GM12878 (cell line): ENCODE data around the gene IL22.

ENCODE experiments used
- CBX5 ChIP-seq: sonication (generic); IDR thresholded peaks from 2 replicates; pipeline ENCODE4 v1.6.1; 2016; ENCODE audit warnings: low read depth, moderate library complexity, mild to moderate bottlenecking, inconsistent platforms
- CREM ChIP-seq: IDR thresholded peaks from 2 replicates; pipeline ENCODE4 v1.6.1; 2014; ENCODE audit warnings: antibody characterized with exemption, low read depth
- EP300 ChIP-seq, 2 experiments: fragments of 150-350 bp in 1 of 2; IDR thresholded peaks; 2 replicates each; pipeline ENCODE4 v1.6.1; 2011 to 2012; ENCODE audit warnings: low read depth in 2 of 2, low read length in 2 of 2, borderline replicate concordance in 1 of 2, improper control_type of control experiment in 1 of 2, inconsistent platforms in 1 of 2; ENCODE audit not compliant: control insufficient read depth in 1 of 2
- FOS ChIP-seq: IDR thresholded peaks from 3 replicates; pipeline ENCODE4 v1.6.1; 2011; ENCODE audit warnings: borderline replicate concordance; ENCODE audit not compliant: insufficient read length; ENCODE audit errors: extremely low read depth
- POLR2AphosphoS5 ChIP-seq: IDR thresholded peaks from 2 replicates; pipeline ENCODE4 v1.6.1; 2011; ENCODE audit warnings: mild to moderate bottlenecking, low read length, inconsistent platforms
- RCOR1 ChIP-seq: conservative IDR thresholded peaks from 2 replicates; pipeline ENCODE4 v1.6.1; 2012; ENCODE audit warnings: low read depth, low read length, improper control_type of control experiment
- SMC3 ChIP-seq: IDR thresholded peaks from 2 replicates; pipeline ENCODE4 v1.6.1; 2011; ENCODE audit warnings: low read length, improper control_type of control experiment, borderline replicate concordance
- ZNF274 ChIP-seq: IDR thresholded peaks from one replicate; pipeline ENCODE4 v1.8.0; 2011; ENCODE audit not compliant: insufficient read length, insufficient read depth
- TF ChIP-seq, protein P1 (sequence below): IDR thresholded peaks from 2 replicates; pipeline ENCODE4 v1.6.1; 2012; ENCODE audit warnings: low read depth, low read length, improper control_type of control experiment
- TF ChIP-seq, protein P2 (sequence below): IDR thresholded peaks from 2 replicates; pipeline ENCODE4 v1.6.1; 2012; ENCODE audit warnings: low read depth, low read length, improper control_type of control experiment
- TF ChIP-seq, protein P3 (sequence below), 3 experiments: IDR thresholded peaks in 2 of 3; conservative IDR thresholded peaks in 1 of 3; 2 replicates each; pipeline ENCODE4 v1.5.1; 2011; ENCODE audit warnings: low read depth in 3 of 3, low read length in 3 of 3, mild to moderate bottlenecking in 3 of 3, control low read depth in 2 of 3, moderate library complexity in 2 of 3, inconsistent platforms in 1 of 3, mixed read lengths in 1 of 3; ENCODE audit not compliant: control insufficient read depth in 2 of 3, insufficient read depth in 1 of 3; ENCODE audit errors: extremely low read depth in 1 of 3

DNA sequence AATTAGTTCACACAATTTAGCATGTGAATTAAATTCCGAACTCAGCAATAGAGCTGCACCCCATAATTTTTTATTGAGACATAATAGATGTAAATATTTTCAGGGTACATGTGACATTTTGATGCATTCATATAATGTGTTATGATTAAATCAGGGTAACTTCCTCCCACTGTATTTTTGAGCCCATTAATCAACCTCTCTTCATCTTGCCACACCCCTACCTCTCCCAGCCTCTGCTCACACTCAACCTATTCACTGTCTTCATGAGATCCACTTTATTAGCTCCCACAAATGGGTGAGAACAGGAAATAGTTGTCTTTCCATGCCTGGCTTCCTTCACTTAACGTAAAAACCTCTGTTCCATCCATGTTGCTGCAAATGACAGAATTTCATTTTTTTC, 42.5 kb downstream of the IL22 start:
- TF ChIP-seq RCOR1 (no peak), SMC3 (no peak), CBX5 (no peak), CREM (no peak), ZNF274 (no peak), POLR2AphosphoS5 (no peak), EP300 (IDR thresholded peaks at IDR 0.05; ENCODE audit: borderline replicate concordance in 1 of 2, control insufficient read depth in 1 of 2, low read depth in 2 of 2, low read length in 2 of 2) (no peak), FOS (no peak)
- TF ChIP-seq, protein P1, sequence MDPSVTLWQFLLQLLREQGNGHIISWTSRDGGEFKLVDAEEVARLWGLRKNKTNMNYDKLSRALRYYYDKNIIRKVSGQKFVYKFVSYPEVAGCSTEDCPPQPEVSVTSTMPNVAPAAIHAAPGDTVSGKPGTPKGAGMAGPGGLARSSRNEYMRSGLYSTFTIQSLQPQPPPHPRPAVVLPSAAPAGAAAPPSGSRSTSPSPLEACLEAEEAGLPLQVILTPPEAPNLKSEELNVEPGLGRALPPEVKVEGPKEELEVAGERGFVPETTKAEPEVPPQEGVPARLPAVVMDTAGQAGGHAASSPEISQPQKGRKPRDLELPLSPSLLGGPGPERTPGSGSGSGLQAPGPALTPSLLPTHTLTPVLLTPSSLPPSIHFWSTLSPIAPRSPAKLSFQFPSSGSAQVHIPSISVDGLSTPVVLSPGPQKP: no peak
- TF ChIP-seq, protein P2, sequence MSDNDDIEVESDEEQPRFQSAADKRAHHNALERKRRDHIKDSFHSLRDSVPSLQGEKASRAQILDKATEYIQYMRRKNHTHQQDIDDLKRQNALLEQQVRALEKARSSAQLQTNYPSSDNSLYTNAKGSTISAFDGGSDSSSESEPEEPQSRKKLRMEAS: no peak
- TF ChIP-seq, protein P3, sequence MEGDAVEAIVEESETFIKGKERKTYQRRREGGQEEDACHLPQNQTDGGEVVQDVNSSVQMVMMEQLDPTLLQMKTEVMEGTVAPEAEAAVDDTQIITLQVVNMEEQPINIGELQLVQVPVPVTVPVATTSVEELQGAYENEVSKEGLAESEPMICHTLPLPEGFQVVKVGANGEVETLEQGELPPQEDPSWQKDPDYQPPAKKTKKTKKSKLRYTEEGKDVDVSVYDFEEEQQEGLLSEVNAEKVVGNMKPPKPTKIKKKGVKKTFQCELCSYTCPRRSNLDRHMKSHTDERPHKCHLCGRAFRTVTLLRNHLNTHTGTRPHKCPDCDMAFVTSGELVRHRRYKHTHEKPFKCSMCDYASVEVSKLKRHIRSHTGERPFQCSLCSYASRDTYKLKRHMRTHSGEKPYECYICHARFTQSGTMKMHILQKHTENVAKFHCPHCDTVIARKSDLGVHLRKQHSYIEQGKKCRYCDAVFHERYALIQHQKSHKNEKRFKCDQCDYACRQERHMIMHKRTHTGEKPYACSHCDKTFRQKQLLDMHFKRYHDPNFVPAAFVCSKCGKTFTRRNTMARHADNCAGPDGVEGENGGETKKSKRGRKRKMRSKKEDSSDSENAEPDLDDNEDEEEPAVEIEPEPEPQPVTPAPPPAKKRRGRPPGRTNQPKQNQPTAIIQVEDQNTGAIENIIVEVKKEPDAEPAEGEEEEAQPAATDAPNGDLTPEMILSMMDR (IDR thresholded peaks at IDR 0.05 in 2 of 3, conservative IDR thresholded peaks at IDR 0.05 in 1 of 3; ENCODE audit: control insufficient read depth in 2 of 3, extremely low read depth in 1 of 3, insufficient read depth in 1 of 3, low read depth in 3 of 3, low read length in 3 of 3): no peak
